ENCODE data around the gene DRAXIN.

The DRAXIN gene

GRCh38 chr1:11650331-11650991, 41.0 kb upstream of the DRAXIN start (continued):
- TF ChIP-seq PRDM2 (tag by site-specific recombination; IDR thresholded peaks at IDR 0.05; ENCODE audit: borderline replicate concordance) (no peak), ZNF155 (tag by site-specific recombination; IDR thresholded peaks at IDR 0.05) (no peak), ZNF366 (tag by site-specific recombination; conservative IDR thresholded peaks at IDR 0.05) (no peak), ZNF837 (tag by site-specific recombination; IDR thresholded peaks at IDR 0.05) (no peak)

GRCh38 chr1:11651017-11651416, 40.5 kb upstream of the DRAXIN start:
- CTCF ChIA-PET: interaction anchor here (0.6 to 3.0 kb wide), 13 partner anchors 13 to 1005 kb away, joined by 3 to 29 read pairs (median 4); partner anchors contain the start of gene FBXO6
- Histone ChIP-seq H3K36me3 (ENCODE audit: control insufficient read depth in 2 of 2, insufficient read depth in 1 of 2, low read length in 2 of 2) (peaks cover 0 to 5% of the 10 kb centered on the region in 2 experiments; a peak in 1 of 3 replicates), H3K27ac (ENCODE audit: extremely low read depth, low read depth, low read length) (no peak overlapping the region), H3K4me3 (ENCODE audit: low read depth, low read length) (no peak overlapping the region), H3K9me3 (ENCODE audit: control insufficient read depth, insufficient read depth, low read depth, low read length) (no peaks in the 10 kb centered on the region), H3K4me1 (ENCODE audit: control insufficient read depth, insufficient read depth, low read length) (no peaks in the 10 kb centered on the region)
- TF ChIP-seq ZBTB8A (tag by site-specific recombination; IDR thresholded peaks at IDR 0.05): no peak
- TF ChIP-seq, protein P1, sequence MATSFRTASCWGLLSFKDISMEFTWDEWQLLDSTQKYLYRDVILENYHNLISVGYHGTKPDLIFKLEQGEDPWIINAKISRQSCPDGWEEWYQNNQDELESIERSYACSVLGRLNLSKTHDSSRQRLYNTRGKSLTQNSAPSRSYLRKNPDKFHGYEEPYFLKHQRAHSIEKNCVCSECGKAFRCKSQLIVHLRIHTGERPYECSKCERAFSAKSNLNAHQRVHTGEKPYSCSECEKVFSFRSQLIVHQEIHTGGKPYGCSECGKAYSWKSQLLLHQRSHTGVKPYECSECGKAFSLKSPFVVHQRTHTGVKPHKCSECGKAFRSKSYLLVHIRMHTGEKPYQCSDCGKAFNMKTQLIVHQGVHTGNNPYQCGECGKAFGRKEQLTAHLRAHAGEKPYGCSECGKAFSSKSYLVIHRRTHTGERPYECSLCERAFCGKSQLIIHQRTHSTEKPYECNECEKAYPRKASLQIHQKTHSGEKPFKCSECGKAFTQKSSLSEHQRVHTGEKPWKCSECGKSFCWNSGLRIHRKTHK (tag by site-specific recombination; IDR thresholded peaks at IDR 0.05): no peak
- no peak for TF ChIP-seq FEZF1 (tag by site-specific recombination; IDR thresholded peaks at IDR 0.05)
- POLR2A ChIA-PET: interaction anchor here (0.6 to 1.9 kb wide), 3 partner anchors 13 to 580 kb away, joined by 6 to 11 read pairs (median 8); partner anchors contain the start of gene FBXO6

- CTCF ChIA-PET: interaction anchor here (0.6 to 3.0 kb wide), 7 partner anchors 9 to 615 kb away, joined by 3 to 12 read pairs (median 4); partner anchors contain the start of gene FBXO6
- peaks cover 2 to 15% of the 10 kb centered on the region in 2 experiments; a peak in 2 of 3 replicates for H3K36me3 ChIP-seq (ENCODE audit: control insufficient read depth in 2 of 2, insufficient read depth in 1 of 2, low read length in 2 of 2)
Measured at GRCh38 chr1:11652203-11652780, 39.2 kb upstream of the DRAXIN start.

More at GRCh38 chr1:11652203-11652780, 39.2 kb upstream of the DRAXIN start:
- Histone ChIP-seq H3K27ac (ENCODE audit: extremely low read depth, low read depth, low read length) (no peak overlapping the region), H3K4me3 (ENCODE audit: low read depth, low read length) (no peak overlapping the region), H3K9me3 (ENCODE audit: control insufficient read depth, insufficient read depth, low read depth, low read length) (no peaks in the 10 kb centered on the region), H3K4me1 (ENCODE audit: control insufficient read depth, insufficient read depth, low read length) (no peaks in the 10 kb centered on the region)
- POLR2A ChIA-PET: no interaction called here
- TF ChIP-seq ZNF571 (tag by site-specific recombination; IDR thresholded peaks at IDR 0.05) (no peak), ZNF37A (tag by site-specific recombination; IDR thresholded peaks at IDR 0.05) (no peak), ZNF677 (tag by site-specific recombination; IDR thresholded peaks at IDR 0.05) (no peak), ZBTB48 (tag by site-specific recombination; IDR thresholded peaks at IDR 0.05) (no peak), ZNF585B (tag by site-specific recombination; IDR thresholded peaks at IDR 0.05) (no peak), ZBTB17 (tag by site-specific recombination; IDR thresholded peaks at IDR 0.05) (no peak), ZNF311 (tag by site-specific recombination; IDR thresholded peaks at IDR 0.05; ENCODE audit: borderline replicate concordance) (no peak), ZNF221 (tag by site-specific recombination; IDR thresholded peaks at IDR 0.05; ENCODE audit: borderline replicate concordance) (no peak), ZNF214 (tag by site-specific recombination; IDR thresholded peaks at IDR 0.05; ENCODE audit: borderline replicate concordance) (no peak), SCRT1 (tag by site-specific recombination; IDR thresholded peaks at IDR 0.05; ENCODE audit: borderline replicate concordance) (no peak), ZNF658 (tag by site-specific recombination; IDR thresholded peaks at IDR 0.05) (no peak), ZFP69B (tag by site-specific recombination; IDR thresholded peaks at IDR 0.05) (no peak), ZNF202 (tag by site-specific recombination; IDR thresholded peaks at IDR 0.05; ENCODE audit: borderline replicate concordance) (no peak), WT1 (tag by site-specific recombination; IDR thresholded peaks at IDR 0.05) (no peak)

Measured in HEK293 (cell line).